GM20431 (cell line): ENCODE results near the gene THOP1.

Experiments
- in situ Hi-C: fragments of 300-500 bp; cut with MseI, MboI; formaldehyde crosslinking; loops from one replicate; pipeline ENCODE4 v1.15.0; 2020; ENCODE audit warnings: low sequenced_read_pairs; ENCODE audit not compliant: unreplicated experiment

THOP1 gene

DNA sequence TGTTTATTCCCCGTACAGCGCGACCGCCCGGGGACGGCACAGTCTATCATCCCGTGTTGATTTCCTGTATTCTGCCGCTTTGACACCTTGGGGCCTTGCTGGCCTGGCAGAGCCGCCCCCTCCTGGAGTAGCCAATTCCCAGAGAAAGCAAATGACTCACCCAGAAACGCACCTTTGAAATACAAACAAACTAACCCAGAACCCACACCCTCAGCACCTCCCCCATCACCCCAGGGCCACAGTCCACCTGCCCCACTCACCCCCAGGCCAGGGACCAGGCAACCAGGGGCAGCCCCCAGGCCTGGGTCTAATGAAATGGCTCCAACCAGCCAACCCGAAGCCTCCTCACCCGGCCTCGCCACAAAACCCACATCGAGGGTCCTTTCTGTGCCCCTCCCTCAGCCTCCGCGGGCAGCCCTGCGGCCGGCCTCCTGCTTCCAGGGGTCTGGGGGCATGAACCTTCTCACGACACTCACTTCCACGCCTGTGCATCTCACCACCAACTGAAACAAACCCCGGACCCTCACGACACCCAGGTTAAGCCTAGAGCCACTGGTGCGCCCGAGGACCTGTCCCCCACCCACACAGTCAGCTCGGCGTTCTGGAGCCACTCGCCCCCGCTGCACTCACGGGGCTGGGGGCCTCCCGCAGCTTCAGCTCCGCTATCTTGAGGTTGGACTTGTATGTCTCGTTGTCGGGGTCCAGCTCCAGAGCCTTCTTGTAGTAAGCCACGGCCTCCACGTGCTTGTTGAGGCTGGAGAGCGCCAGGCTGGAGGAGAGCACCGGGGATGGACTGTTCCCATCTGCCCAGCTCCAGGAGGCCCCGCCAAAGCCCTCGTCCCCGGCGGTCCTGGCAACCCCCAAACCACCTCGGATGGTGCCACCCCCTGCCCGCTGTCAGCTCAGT lies 23.2 kb upstream of the THOP1 start:
- in situ Hi-C loops = no loop called here

- in situ Hi-C loops = no loop called here
These were observed 22.4 kb upstream of the THOP1 start for GRCh38 chr19:2762783-2763496.

DNA sequence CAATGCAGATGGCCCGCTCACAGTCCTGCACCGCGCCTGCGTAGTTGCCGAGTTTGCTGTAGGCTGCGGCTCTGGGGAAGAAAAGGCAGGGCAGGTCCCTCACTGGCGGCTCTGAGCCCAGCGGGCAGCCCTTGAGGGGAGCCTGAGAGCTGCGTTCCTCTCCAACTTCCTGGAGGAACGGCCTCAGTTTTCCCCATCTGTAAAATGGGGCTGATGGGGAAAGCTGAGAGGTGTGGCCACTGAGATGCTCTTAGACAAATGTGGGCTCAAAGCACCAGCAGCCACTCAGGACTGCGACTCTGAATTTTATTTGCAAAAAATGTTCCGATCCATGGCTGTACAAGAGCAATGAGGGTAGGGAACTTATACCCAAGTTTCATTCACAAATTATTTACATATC lies 21.6 kb upstream of the THOP1 start:
- in situ Hi-C loops = no loop called here

DNA sequence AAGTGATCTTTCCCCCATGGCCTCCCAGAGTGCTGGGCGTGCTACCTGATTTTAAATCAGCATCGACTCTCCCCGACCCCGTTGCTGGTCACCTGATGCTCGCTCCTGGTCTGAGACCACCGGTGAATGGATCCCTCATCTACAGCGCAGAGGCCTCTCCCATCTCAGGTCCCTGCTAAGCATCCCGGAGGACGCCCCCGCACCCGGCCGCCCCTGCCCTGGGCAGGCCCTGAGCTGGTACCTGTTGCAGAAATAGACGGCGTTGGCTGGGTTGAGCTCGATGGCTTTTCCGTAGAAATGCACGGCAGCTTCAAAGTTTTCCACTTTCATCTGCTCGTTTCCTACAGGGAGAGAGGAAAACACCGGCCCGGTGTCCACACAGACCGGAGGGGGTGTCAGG lies 20.4 kb upstream of the THOP1 start:
- in situ Hi-C loops = no loop called here

- in situ Hi-C loops = no loop called here
These were observed 19.9 kb upstream of the THOP1 start for GRCh38 chr19:2765376-2765775.

GRCh38 chr19:2766594-2767372 lies 18.5 kb upstream of the THOP1 start:
- in situ Hi-C loops = no loop called here

DNA sequence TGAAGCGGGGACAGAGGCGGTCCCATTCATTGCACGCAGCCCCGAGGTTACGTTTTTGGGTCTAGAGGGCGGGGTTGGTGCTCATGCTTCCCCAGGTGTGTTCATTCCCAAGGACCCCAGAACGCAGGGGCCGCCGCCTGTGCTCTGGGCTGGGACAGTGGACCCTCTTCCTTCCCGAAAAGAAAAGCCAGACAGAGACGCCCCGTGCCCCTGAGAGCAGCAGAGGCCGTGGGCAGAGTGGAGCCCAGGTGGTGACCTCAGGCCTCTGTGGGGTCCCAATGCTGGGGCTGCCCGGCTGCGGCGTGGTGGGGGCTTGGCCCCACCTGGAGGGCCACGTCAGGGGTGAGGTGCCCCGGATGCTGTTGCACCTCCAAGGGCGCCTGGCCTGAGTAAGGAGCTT lies 17.6 kb upstream of the THOP1 start:
- in situ Hi-C loops = no loop called here

DNA sequence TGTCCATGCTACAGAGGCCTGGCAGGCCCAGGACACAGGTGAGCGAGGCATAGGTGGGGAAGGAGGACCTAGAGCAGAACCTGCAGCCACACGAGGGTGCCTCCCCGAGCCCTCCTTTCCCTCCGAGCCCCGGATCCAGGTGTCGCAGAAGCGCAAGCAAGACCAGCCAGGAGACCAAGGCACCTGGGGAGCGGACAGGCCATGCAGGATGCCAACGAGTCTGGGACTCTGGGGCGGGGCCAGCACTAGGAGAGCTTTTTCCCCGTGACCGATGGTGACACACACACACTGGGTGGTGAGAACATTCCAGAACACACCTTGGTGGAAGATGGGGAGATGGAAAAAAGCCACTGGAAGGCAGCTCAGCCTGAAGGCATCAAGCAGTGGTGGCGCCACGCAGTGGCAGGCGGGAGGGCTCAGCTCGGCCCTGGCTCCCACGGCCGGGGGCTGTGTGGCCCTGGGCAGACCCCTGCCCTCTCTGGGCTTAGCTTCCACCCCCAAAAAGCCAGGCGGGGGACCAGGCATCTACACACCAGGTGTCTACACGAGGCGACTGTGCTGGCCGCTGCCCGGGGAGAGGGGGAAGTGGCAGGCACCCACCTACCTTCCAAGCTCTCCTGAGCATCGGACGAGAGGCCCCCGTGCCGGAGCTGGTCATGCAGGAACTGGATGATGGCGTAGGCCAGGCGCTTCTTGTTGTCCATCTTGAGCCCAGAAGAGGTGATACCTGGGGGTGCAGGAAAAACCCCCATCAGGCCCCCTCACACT lies 16.8 kb upstream of the THOP1 start:
- in situ Hi-C loops = no loop called here

DNA sequence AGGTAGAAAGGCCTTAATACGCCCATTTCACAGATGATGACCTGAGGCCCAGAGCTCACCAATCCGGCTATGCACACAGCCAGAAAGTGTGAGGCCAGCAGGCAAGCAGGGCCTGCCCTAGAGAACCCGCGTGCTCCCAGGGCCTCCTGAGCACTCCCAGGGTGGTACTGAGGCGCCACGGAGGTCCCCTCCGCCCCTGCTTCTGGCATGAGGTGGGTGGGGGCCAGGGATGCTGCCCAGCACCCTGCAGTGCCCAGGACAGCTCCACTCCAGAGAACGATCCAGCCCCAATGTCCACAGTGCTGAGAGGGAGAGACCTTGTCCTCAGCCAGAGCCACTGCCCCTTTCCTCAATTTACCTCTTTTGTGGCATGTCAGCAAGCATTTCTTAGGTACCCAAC lies 16.1 kb upstream of the THOP1 start:
- in situ Hi-C loops = no loop called here

DNA sequence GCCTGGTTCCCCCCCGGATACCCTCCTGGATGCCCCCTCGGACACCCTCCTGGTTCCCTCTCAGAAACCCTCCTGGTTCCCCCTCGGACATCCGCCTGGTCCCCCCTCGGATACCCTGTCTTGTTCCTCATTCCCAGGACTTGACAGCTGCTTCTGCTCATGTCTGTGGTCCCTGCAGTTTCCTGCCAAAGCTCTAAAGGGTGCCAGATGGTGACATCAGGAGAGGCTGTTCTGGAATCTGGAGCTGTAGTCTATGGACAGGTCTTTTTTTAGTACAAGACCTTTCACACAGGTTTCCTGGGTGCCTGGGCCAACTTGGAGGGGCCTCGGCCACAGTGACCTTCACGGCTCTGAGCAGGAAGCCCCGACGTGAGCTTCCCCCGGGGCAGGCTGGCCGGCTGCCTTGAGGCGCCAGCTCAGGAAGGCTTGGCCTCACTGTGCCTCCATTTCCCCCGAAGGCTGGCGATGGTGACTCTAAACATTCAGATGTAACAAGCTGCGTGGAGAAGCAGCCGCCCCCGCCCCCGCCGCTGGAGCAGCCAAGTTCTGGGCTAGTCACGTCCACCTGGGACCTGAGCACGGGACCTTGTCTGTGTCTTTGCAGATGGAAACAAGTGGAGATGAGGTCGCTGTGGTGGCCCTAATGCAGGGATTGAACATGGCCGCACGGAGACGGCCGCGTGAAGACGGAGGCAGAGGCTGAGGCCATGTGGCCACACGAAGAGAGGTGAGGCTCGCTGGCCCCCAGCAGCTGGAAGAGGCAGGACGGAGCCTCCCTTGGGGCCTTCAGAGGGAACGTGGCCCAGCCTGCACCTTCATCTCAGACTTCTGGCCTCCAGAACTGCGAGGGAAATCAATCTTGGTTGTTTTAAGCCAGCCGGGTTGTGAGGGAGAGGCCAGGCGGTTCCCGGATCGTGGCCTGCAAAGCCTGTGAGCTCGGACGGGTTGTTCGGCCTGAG lies 15.0 kb upstream of the THOP1 start:
- in situ Hi-C loops = no loop called here

DNA sequence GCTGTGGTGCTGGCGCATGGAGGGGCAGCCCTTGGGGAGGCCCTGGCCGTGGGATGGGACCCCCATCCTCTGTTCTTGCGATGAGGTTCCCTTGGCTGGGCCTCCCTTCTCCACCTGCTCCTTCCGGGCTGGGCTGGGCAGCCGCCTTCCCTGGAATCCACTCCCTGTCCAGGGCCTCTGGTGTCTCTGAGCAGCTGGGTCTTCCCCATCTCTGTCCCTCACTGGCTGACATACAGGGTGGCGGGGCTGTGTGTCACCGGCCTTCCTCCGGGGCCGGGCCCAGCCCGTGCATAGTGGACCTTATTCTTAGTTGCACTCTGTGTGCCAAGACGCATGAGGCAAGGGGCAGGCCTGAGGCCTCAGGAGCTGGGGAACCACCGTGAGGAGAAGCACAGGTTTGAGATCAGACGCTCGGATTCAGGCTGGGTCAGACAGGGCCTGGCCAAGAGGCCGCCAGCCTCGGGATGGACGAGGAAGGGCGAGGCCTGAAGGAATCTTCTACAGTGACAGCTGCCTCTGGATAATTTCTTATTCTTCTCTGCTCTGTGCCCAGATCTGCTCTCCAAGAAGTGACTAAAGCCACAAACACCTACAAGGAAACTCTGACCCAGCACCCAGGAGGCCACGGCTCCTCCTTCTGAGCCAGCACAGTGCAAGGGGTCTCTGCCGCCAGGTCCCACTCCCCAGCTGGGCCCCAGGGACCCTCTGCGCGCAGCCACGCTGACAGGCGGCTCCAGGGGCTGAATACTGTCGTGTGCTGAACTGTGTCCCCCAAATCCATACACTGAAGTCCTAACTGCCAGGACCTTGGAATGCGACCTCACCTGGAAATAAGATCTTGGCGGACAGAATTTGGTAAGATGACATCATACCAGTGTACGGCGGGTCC lies 13.3 kb upstream of the THOP1 start:
- in situ Hi-C loops = no loop called here

GRCh38 chr19:2774083-2774679 lies 11.1 kb upstream of the THOP1 start:
- in situ Hi-C loops = no loop called here

- in situ Hi-C loops = no loop called here
These were observed 10.2 kb upstream of the THOP1 start for GRCh38 chr19:2774953-2775555.

DNA sequence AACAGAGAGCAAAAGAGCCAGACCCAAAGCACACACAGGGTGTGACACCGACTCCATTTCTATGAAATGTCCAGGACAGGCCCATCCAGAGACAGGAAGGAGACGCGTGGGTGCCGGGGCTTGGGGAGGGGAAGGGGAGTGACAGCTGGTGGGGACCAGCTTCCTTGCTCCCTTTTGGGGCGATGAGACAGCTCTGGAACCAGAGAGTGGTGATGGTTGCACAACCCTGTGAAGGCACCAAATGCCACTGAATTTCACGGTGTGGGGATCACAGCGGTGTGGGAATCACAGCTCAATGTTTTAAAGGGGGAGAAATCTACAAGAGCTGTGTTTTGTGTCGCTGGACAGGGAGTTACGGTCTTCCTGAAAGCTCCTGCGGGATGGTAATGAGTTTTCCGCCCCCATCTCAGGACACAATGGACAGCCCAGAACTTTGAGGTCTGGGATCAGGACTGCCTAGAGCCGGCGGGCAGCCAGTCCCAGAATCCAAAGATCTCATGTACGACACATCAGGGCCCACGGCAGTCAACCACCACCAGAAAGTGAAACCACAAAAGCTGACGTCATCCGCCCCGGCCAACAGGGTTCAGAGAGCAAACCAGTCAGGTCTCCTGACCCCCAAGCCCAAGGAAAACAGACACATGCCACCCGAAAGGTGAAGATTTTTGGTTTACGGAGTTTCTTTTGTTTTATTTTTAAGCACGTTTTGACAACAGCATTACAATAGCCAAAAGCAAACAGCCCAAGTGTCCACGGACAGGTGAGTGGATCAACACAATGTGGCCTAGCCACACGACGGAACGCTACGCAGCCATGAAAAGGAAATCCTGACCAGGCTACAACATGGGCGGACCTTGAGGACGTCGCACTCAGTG lies 9.5 kb upstream of the THOP1 start:
- in situ Hi-C loops = no loop called here

DNA sequence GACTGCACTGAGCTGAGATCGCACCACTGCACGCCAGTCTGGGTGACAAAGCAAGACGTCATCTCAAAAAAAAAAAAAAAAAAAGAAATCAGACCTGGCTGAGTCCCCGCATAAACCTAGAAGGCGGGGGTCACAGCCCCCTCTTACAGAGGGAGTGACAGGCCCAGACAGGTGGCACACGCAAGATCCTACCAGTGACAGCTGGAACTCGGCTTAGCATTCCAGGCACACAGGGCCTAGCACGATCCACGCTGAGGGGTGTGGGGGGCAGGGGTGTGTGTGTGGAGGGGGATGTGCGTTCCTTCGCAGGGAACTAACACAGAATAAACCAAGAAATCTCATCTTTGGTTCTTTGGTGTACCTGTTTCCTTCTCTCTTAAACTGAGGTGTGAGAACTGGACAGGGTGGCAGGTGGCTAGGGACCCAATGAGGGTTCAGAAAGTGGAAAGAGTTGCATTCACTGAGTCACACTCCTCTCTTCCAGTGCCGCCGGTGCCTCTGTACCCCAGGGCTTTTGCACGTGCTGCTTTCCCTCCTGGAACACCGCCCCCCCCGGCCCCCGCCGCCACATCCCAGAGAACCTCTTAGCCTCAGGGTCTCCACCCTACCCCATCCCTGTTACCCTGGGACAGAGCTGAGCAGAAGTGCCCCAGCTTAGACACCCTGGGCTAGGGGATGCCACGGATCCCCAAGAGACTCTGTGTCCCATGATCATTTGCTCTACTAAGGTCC lies 7.2 kb upstream of the THOP1 start:
- in situ Hi-C loops = no loop called here
